MM.1S (cell line): Measurements from ENCODE around the gene LRRC42.

Source experiments
- DNase-seq: peaks from one replicate; pipeline ENCODE4 v3.0.0-alpha.2; 2015
- H2AFZ ChIP-seq: fragments of 300-600 bp; sonication (generic); 2 replicates; pipeline ENCODE4 v1.6.0; 2016; ENCODE audit warnings: antibody characterized with exemption, low read length
- H3F3A ChIP-seq: fragments of 300-600 bp; sonication (generic); 2 replicates; pipeline ENCODE4 v1.6.1; 2016; ENCODE audit warnings: mild to moderate bottlenecking, antibody characterized with exemption, low read length, moderate library complexity, mixed read lengths; ENCODE audit not compliant: insufficient read depth
- H3K27ac ChIP-seq: fragments of 300-600 bp; sonication (generic); 2 replicates; pipeline ENCODE4 v1.5.1; 2016; ENCODE audit warnings: mild to moderate bottlenecking, low read length
- H3K27me3 ChIP-seq: fragments of 300-600 bp; sonication (generic); replicated peaks from 2 replicates; pipeline ENCODE4 v1.6.0; 2016; ENCODE audit warnings: low read length; ENCODE audit not compliant: insufficient read depth
- H3K36me3 ChIP-seq: fragments of 300-600 bp; sonication (generic); replicated peaks from 2 replicates; pipeline ENCODE4 v1.6.1; 2016; ENCODE audit warnings: mild to moderate bottlenecking, low read length, mixed read lengths; ENCODE audit not compliant: insufficient read depth
- H3K4me1 ChIP-seq: fragments of 300-600 bp; sonication (generic); 2 replicates; pipeline ENCODE4 v1.6.1; 2016; ENCODE audit warnings: low read length, mixed read lengths
- H3K4me2 ChIP-seq: fragments of 300-600 bp; sonication (generic); 2 replicates; pipeline ENCODE4 v1.6.0; 2016; ENCODE audit warnings: low read depth, low read length
- H3K4me3 ChIP-seq: fragments of 300-600 bp; sonication (generic); 2 replicates; pipeline ENCODE4 v1.5.1; 2016; ENCODE audit warnings: low read length, mixed read lengths
- H3K79me2 ChIP-seq: fragments of 300-600 bp; sonication (generic); 2 replicates; pipeline ENCODE4 v1.6.1; 2016; ENCODE audit warnings: mixed run types, low read length, mixed read lengths
- H3K9ac ChIP-seq: fragments of 300-600 bp; sonication (generic); 2 replicates; pipeline ENCODE4 v1.6.1; 2016; ENCODE audit warnings: low read length, mixed read lengths
- H3K9me2 ChIP-seq: fragments of 300-600 bp; sonication (generic); replicated peaks from 2 replicates; pipeline ENCODE4 v1.6.1; 2016; ENCODE audit warnings: mild to moderate bottlenecking, low read length, mixed read lengths; ENCODE audit not compliant: insufficient read depth
- H3K9me3 ChIP-seq: fragments of 300-600 bp; sonication (generic); replicated peaks from 2 replicates; pipeline ENCODE4 v1.6.1; 2016; ENCODE audit warnings: mild to moderate bottlenecking, low read length, mixed read lengths; ENCODE audit not compliant: insufficient read depth
- H4K20me1 ChIP-seq: fragments of 300-600 bp; sonication (generic); 2 replicates; pipeline ENCODE4 v1.6.1; 2016; ENCODE audit warnings: mild to moderate bottlenecking, low read length, moderate library complexity, mixed read lengths; ENCODE audit not compliant: insufficient read depth
- CTCF ChIP-seq: fragments of 300-600 bp; sonication (generic); IDR thresholded peaks from 2 replicates; pipeline ENCODE4 v1.5.1; 2016; ENCODE audit warnings: antibody characterized with exemption, low read length, mixed read lengths
- EZH2 ChIP-seq: fragments of 300-600 bp; sonication (generic); optimal IDR thresholded peaks from 2 replicates; pipeline ENCODE3; 2017; ENCODE audit warnings: low read depth, mild to moderate bottlenecking, antibody characterized with exemption, low read length, mixed read lengths
- EZH2phosphoT487 ChIP-seq: fragments of 300-600 bp; sonication (generic); IDR thresholded peaks from 2 replicates; pipeline ENCODE4 v1.6.1; 2018; ENCODE audit warnings: antibody characterized with exemption, low read length

The LRRC42 gene

GRCh38 chr1:53906121-53906520 lies 40.0 kb upstream of the LRRC42 start:
- H3K4me3 ChIP-seq: no peak overlapping the region
- no peak overlapping the region for H3K9ac ChIP-seq
- no peak overlapping the region for H3K4me2 ChIP-seq
- no peaks in the 10 kb centered on the region for H3F3A ChIP-seq
- no peak overlapping the region for H3K27ac ChIP-seq
- no peaks in the 10 kb centered on the region for H3K79me2 ChIP-seq
- DNase-seq: no peak
- H3K9me3 ChIP-seq: no peaks in the 10 kb centered on the region
- H4K20me1 ChIP-seq: no peaks in the 10 kb centered on the region
- no peaks in the 10 kb centered on the region for H3K36me3 ChIP-seq
- no peaks in the 10 kb centered on the region for H3K4me1 ChIP-seq
- no peaks in the 10 kb centered on the region for H3K27me3 ChIP-seq
- no peaks in the 10 kb centered on the region for H3K9me2 ChIP-seq
- no peak for TF ChIP-seq CTCF
- no peak for TF ChIP-seq EZH2phosphoT487
- no peak for TF ChIP-seq EZH2
- no peak overlapping the region for H2AFZ ChIP-seq

- TF ChIP-seq CTCF (no peak), EZH2phosphoT487 (no peak), EZH2 (no peak)
These were observed 36.2 kb upstream of the LRRC42 start for GRCh38 chr1:53909946-53910345.

GRCh38 chr1:53911442-53911841 lies 34.7 kb upstream of the LRRC42 start:
- H4K20me1 ChIP-seq: no peaks in the 10 kb centered on the region
- no peaks in the 10 kb centered on the region for H3F3A ChIP-seq
- H3K4me2 ChIP-seq: no peak overlapping the region
- no peak overlapping the region for H2AFZ ChIP-seq
- H3K4me1 ChIP-seq: no peaks in the 10 kb centered on the region
- H3K9me2 ChIP-seq: no peaks in the 10 kb centered on the region
- H3K79me2 ChIP-seq: no peaks in the 10 kb centered on the region
- no peaks in the 10 kb centered on the region for H3K27me3 ChIP-seq
- H3K27ac ChIP-seq: no peak overlapping the region
- TF ChIP-seq CTCF (no peak), EZH2 (no peak), EZH2phosphoT487 (no peak)
- H3K4me3 ChIP-seq: no peak overlapping the region
- no peak for DNase-seq
- no peaks in the 10 kb centered on the region for H3K36me3 ChIP-seq
- no peaks in the 10 kb centered on the region for H3K9me3 ChIP-seq
- H3K9ac ChIP-seq: no peak overlapping the region

More at GRCh38 chr1:53909946-53910345, 36.2 kb upstream of the LRRC42 start:
- Histone ChIP-seq H3K4me3 (no peak overlapping the region), H3K9me3 (no peaks in the 10 kb centered on the region), H3K4me2 (no peak overlapping the region), H3K79me2 (no peaks in the 10 kb centered on the region), H3F3A (no peaks in the 10 kb centered on the region), H3K27ac (no peak overlapping the region), H3K36me3 (no peaks in the 10 kb centered on the region), H3K9me2 (no peaks in the 10 kb centered on the region), H2AFZ (no peak overlapping the region), H4K20me1 (no peaks in the 10 kb centered on the region), H3K27me3 (no peaks in the 10 kb centered on the region), H3K9ac (no peak overlapping the region), H3K4me1 (no peaks in the 10 kb centered on the region)
- DNase-seq: no peak
